Ovary (tissue), 9 donors: ENCODE measurements around the gene SYNJ1. TPM values are rescaled to one million over a fixed set of nuclear protein-coding genes. Genes with fewer than 3 reads are reported as not detected.

ENCODE experiments used
- DNase-seq, 5 donors: peaks; one replicate each; pipeline ENCODE4 v3.0.0-alpha.2; 2019 to 2020
- H3K27ac ChIP-seq, 2 donors: fragments of 200-600 bp; one replicate each; pipeline versions ENCODE4 v1.5.1 to v1.8.0; 2019 to 2022
- H3K27me3 ChIP-seq: fragments of 200-600 bp; one replicate; pipeline ENCODE4 v1.8.0; 2022
- H3K36me3 ChIP-seq: fragments of 200-600 bp; sonication (generic); one replicate; pipeline ENCODE4 v1.5.1; 2019
- H3K4me1 ChIP-seq: one replicate; pipeline ENCODE4 v1.8.1; 2013; ENCODE audit warnings: mild to moderate bottlenecking, moderate library complexity; ENCODE audit not compliant: insufficient read depth
- H3K4me3 ChIP-seq: fragments of 200-600 bp; sonication (generic); one replicate; pipeline ENCODE4 v1.5.1; 2017
- H3K9me3 ChIP-seq, 2 donors: fragments of 200-600 bp in 1 of 2; sonication (generic) in 1 of 2; one replicate each; pipeline versions ENCODE4 v1.5.1 to v1.8.1; 2013 to 2019; ENCODE audit warnings: mild to moderate bottlenecking in 1 of 2, moderate library complexity in 1 of 2
- EP300 ChIP-seq: sonication (generic); formaldehyde crosslinking; IDR thresholded peaks from one replicate; pipeline ENCODE4 v1.6.1; 2017; ENCODE audit warnings: antibody characterized with exemption
- POLR2A ChIP-seq: fragments of 450-650 bp; IDR thresholded peaks from one replicate; pipeline ENCODE4 v1.6.1; 2017; ENCODE audit warnings: antibody characterized with exemption, mild to moderate bottlenecking, moderate library complexity
- WGBS, 3 donors: extraction: QIAGEN DNeasy Blood & Tissue Kit in 1 of 3; methylation state at CpG; one replicate each; pipeline versions ENCODE4 v1.1.5 to v1.1.7; 2013 to 2017; 5-methylcytosine and 5-hydroxymethylcytosine counted together
- intact Hi-C, 4 donors: fragments of 100-400 bp; cut with DNase I; formaldehyde crosslinking; loops; one replicate each; pipeline versions ENCODE4 v1.11.0 to v1.15.1; 2022 to 2023
- polyA plus RNA-seq, 2 donors: library from polyadenylated mRNA; stranded (reverse); fragments of 200-250 nt in 1 of 2; fragments of 350-450 nt in 1 of 2; fragmentation: Illumina TruSeq in 1 of 2; extraction: RNeasy Lipid Tissue Mini Kit (QIAGEN cat#74804) in 1 of 2; gene quantifications; one replicate each; pipeline ENCODE4 v1.2.3, GENCODE V29; 2013 to 2014
- total RNA-seq, 7 donors: library from RNA; depleted of rRNA in 2 of 7; stranded (reverse); fragments of >200 nt in 2 of 7; fragmentation: NEBNext Ultra II Directional in 3 of 7; extraction: Animal tissue kit (Norgen Biotek cat#: 25700) in 3 of 7; gene quantifications; one replicate each; pipeline versions ENCODE4 v1.1.0 to v1.2.4, GENCODE V29; 2016 to 2023
- TF ChIP-seq, protein P1 (sequence below), 3 donors: fragments of 450-650 bp in 2 of 3; fragments of 200-600 bp in 1 of 3; IDR thresholded peaks; one replicate each; pipeline versions ENCODE4 v1.5.1 to v1.8.0; 2016 to 2022; ENCODE audit warnings: antibody characterized with exemption in 3 of 3, mild to moderate bottlenecking in 1 of 3
- donor health status: DM: no; HTN: no; CAD: no; lungs with moderate emphysema.
- donor health status: DM: no; HTN: no; CAD: no.
- donor health status: Bipolar disorder and iron deficiency.
- donor health status: DM: yes; HTN: yes; CAD: no.
- donor health status: DM: no; HTN: no; CAD: no.
- donor health status: DM: yes; HTN: yes; CAD: no.

SYNJ1 gene
- total and polyA plus RNA-seq, 9 donors, result 4.8 to 15.6 (median 9.9) TPM

GRCh38 chr21:32590130-32590529, 137.7 kb downstream of the SYNJ1 start:
- H3K4me1 ChIP-seq, result no peaks in the 10 kb centered on the region
- H3K4me3 ChIP-seq, result no peak overlapping the region
- DNase-seq, result no peak
- no peaks in the 10 kb centered on the region for H3K27me3 ChIP-seq
- H3K9me3 ChIP-seq, result no peaks in the 10 kb centered on the region
- no peaks in the 10 kb centered on the region for H3K36me3 ChIP-seq
- H3K27ac ChIP-seq, result no peak overlapping the region
- no peak for TF ChIP-seq EP300
- TF ChIP-seq POLR2A, result no peak
- TF ChIP-seq, protein P1, sequence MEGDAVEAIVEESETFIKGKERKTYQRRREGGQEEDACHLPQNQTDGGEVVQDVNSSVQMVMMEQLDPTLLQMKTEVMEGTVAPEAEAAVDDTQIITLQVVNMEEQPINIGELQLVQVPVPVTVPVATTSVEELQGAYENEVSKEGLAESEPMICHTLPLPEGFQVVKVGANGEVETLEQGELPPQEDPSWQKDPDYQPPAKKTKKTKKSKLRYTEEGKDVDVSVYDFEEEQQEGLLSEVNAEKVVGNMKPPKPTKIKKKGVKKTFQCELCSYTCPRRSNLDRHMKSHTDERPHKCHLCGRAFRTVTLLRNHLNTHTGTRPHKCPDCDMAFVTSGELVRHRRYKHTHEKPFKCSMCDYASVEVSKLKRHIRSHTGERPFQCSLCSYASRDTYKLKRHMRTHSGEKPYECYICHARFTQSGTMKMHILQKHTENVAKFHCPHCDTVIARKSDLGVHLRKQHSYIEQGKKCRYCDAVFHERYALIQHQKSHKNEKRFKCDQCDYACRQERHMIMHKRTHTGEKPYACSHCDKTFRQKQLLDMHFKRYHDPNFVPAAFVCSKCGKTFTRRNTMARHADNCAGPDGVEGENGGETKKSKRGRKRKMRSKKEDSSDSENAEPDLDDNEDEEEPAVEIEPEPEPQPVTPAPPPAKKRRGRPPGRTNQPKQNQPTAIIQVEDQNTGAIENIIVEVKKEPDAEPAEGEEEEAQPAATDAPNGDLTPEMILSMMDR (IDR thresholded peaks at IDR 0.05), result no peak
- WGBS, 3 donors, result 73 to 86% (median 80%) methylated on average over 4 of the region's 4 CpGs
- intact Hi-C loops, result loop anchor here in 2 of 4 donors (10.0 kb wide), 2 partner anchors 185 to 805 kb away; no protein-coding TSS in a partner anchor

DNA sequence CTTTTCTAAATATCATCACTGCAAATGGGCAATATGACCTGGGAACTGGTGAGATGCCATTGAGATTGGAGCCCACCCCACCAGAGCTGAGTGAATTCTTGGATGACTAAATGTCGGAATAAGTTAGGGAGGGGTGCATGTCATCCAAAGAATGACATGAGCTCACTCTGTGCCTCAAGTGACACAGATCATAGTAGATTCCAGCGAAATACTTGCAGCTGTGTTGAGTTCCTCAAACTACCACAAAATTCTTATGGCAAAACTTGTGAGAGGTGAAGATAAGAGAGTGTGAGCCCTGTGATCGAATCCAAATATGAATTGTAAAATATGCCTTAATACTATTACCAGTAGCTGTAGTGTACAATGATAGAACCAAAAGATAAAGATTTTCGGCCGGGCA, 140.2 kb downstream of the SYNJ1 start:
- H3K27ac ChIP-seq, result no peak overlapping the region
- H3K4me1 ChIP-seq, result no peaks in the 10 kb centered on the region
- intact Hi-C loops, result no loop called here
- TF ChIP-seq, protein P1 (IDR thresholded peaks at IDR 0.05), result no peak
- TF ChIP-seq EP300 (no peak), POLR2A (no peak)
- DNase-seq, result no peak
- no peaks in the 10 kb centered on the region for H3K27me3 ChIP-seq
- no peaks in the 10 kb centered on the region for H3K36me3 ChIP-seq
- no peaks in the 10 kb centered on the region for H3K9me3 ChIP-seq
- no peak overlapping the region for H3K4me3 ChIP-seq
- WGBS, 3 donors, result 93 to 95% (median 94%) methylated on average over 5 of the region's 5 CpGs

- H3K4me1 ChIP-seq, result no peaks in the 10 kb centered on the region
- intact Hi-C loops, result no loop called here
- H3K9me3 ChIP-seq, result no peaks in the 10 kb centered on the region
- WGBS, 3 donors, result 71 to 75% (median 73%) methylated on average over 13 of the region's 13 CpGs
- H3K36me3 ChIP-seq, result no peaks in the 10 kb centered on the region
- no peaks in the 10 kb centered on the region for H3K27me3 ChIP-seq
- H3K4me3 ChIP-seq, result no peak overlapping the region
- no peak overlapping the region for H3K27ac ChIP-seq
- TF ChIP-seq EP300 (no peak), POLR2A (no peak)
- TF ChIP-seq, protein P1 (IDR thresholded peaks at IDR 0.05), result no peak
- no peak for DNase-seq
These were observed 140.7 kb downstream of the SYNJ1 start for GRCh38 chr21:32587120-32587519.

DNA sequence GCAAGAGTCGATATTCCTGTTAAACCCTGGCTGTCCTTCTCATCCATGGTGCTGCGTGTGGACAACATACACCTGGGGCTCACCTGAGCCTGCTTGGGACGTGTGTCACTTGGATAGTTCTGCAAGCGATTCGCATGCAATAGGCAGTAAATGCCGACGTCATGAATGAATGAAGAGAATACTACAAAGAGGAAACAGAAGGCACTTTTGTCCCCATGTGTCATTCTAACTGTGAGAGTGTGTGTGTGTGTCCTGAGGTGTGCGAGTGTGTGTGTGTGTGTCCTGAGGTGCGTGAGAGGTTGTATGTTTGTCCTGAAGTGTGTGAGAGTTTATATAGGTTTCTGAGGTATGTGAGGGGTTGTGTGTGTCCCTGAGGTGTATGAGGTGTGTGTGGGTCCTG, 141.8 kb downstream of the SYNJ1 start:
- no peaks in the 10 kb centered on the region for H3K9me3 ChIP-seq
- no peak for DNase-seq
- H3K4me3 ChIP-seq, result no peak overlapping the region
- H3K4me1 ChIP-seq, result no peaks in the 10 kb centered on the region
- intact Hi-C loops, result no loop called here
- H3K36me3 ChIP-seq, result no peaks in the 10 kb centered on the region
- 83 to 93% (median 88%) methylated on average over 9 of the region's 9 CpGs for WGBS, 3 donors
- no peaks in the 10 kb centered on the region for H3K27me3 ChIP-seq
- TF ChIP-seq EP300 (no peak), POLR2A (no peak)
- TF ChIP-seq, protein P1 (IDR thresholded peaks at IDR 0.05), result no peak
- no peak overlapping the region for H3K27ac ChIP-seq
